ENCODE data around the gene CHRM4.
A peak's percentile ranks its signal among the peaks of the same experiment; 100 is the strongest.
"Not testable (repeated sequence)": the region's sequence is repeated elsewhere in the genome, so short reads cannot be mapped to it uniquely, and the experiment has no call there.

Gene CHRM4

GRCh38 chr11:46381819-46382645, 9.5 kb downstream of the CHRM4 start:
- DNase-seq: no peak

- no peak for DNase-seq
Observed at GRCh38 chr11:46381048-46381818, 10.3 kb downstream of the CHRM4 start, which contains the start of gene MDK. TSS of gene MDK (plus strand) at chr11:46381669. CDS start at chr11:46382058, 389 bp downstream.

GRCh38 chr11:46380340-46381047, 11.1 kb downstream of the CHRM4 start:
- DNase-seq: peak; percentile 31

- DNase-seq: not testable (repeated sequence)
Observed at GRCh38 chr11:46379482-46380293, 11.9 kb downstream of the CHRM4 start.

- no peak for DNase-seq
Observed at GRCh38 chr11:46378811-46379481, 12.6 kb downstream of the CHRM4 start.

- no peak for DNase-seq
Observed at GRCh38 chr11:46378296-46378695, 13.3 kb downstream of the CHRM4 start.

- DNase-seq: no peak
Observed at GRCh38 chr11:46377831-46378230, 13.7 kb downstream of the CHRM4 start.

- no peak for DNase-seq
Observed at GRCh38 chr11:46377290-46377689, 14.3 kb downstream of the CHRM4 start.

- DNase-seq: no peak
Observed at GRCh38 chr11:46376258-46377050, 15.1 kb downstream of the CHRM4 start.

GRCh38 chr11:46375392-46376101, 16.0 kb downstream of the CHRM4 start:
- DNase-seq: no peak

GRCh38 chr11:46374815-46375214, 16.8 kb downstream of the CHRM4 start:
- no peak for DNase-seq

- no peak for DNase-seq
Observed at GRCh38 chr11:46373787-46374740, 17.5 kb downstream of the CHRM4 start.

- DNase-seq: not testable (repeated sequence)
Observed at GRCh38 chr11:46372501-46372900, 19.1 kb downstream of the CHRM4 start.

- DNase-seq: no peak
Observed at GRCh38 chr11:46372086-46372485, 19.5 kb downstream of the CHRM4 start.

GRCh38 chr11:46371262-46371661, 20.3 kb downstream of the CHRM4 start:
- not testable (repeated sequence) for DNase-seq

GRCh38 chr11:46370253-46370652, 21.3 kb downstream of the CHRM4 start:
- DNase-seq: no peak

- DNase-seq: no peak
Observed at GRCh38 chr11:46369458-46370152, 22.0 kb downstream of the CHRM4 start.

- no peak for DNase-seq
Observed at GRCh38 chr11:46367916-46368267, 23.7 kb downstream of the CHRM4 start.

All from activated effector memory CD4-positive, alpha-beta T cell treated with Interleukin-2 at 50 U/mL for 16 hours (primary cell).